GM21529 (cell line): ENCODE measurements around the gene WHAMM.

Experiments
- ATAC-seq: cut with Tn5 transposase; IDR thresholded peaks from one replicate; pipeline ENCODE4 v1.9.1; 2021; ENCODE audit not compliant: unreplicated experiment

WHAMM gene

DNA sequence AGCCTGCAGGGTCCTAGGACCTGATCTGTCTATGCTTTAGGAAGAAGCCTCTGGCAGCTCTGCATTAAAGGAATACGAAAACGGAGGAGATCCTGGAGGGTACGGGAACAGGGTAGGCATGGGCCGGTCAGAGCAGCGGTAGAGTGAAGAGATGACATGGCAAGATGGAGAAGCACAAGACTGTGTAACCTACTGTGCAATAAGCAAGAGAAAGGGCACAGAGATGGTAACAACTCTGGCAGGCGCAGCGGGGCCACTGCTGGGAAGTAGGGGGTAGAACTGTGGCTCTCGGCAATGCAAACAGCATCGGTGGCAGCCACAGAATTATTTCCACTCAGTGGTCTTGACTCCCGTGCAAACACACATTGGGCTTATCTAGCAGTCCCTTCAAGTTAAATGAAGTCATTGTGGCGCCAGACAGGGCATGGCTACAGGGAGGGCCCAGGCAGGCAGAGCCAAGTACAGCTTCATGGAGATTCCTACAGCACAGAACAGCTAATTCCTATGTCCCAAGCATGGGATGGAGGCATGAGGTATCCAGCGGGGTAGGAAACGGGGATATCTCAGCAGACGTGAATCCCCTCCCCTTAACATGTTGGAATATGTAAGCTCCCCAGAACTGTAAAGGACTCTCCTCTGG lies 28.8 kb downstream of the WHAMM start:
- ATAC-seq = no peak

DNA sequence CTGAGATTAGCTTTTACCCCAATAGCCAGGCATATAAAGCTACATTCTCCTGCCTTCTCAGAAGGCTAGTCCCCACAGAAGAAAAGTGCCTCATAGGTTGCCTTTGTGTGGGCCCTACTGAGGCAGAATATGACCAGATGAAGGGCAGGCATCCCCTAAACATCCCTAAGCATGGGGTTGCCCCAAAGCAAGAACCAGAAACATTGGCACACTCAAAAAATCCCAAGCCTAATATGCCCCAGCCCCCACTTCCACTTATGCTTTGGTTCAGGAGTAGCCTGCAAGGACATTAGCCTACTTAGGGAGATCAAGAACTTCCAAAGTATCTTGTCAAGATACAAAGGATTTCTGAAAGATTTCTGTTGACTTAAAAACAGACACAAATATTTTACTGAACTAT lies 29.7 kb downstream of the WHAMM start:
- no peak for ATAC-seq

DNA sequence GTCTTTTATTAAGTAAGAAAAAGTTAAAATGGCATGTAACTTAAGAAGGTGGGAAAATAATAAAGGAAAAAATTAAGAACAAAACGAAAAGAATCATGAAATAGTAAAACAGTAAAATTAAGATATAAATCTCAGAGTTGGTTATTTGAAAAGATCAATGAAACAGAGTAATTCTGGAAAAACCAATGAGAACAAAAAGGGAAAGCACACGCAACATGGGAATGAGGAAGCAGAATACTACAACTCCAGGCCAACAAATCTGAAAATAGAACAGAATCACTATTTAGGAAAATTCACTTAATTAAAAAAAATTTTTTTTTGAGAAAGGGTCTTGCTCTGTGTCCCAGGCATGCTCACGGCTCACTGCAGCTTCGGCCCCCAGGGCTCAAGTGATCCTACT lies 30.7 kb downstream of the WHAMM start:
- ATAC-seq = no peak

DNA sequence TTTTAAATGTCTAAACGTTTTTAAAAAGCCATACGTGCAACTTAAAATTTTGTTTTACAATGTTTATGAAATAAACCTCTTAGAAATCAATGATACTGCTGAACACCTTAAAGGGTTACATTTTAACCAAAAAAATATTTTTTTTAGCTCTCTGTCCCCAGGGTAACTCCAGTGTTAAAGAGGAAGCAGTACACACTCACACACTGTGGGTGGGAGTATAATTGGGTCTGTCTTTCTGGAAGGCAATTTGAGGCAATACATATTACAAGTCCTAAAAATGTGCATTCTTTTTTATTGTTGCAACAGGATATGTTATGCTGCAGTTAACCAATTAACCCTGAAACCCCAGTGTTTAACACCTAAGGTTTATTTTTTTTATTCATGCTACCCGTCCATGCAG lies 34.1 kb downstream of the WHAMM start:
- ATAC-seq = no peak

DNA sequence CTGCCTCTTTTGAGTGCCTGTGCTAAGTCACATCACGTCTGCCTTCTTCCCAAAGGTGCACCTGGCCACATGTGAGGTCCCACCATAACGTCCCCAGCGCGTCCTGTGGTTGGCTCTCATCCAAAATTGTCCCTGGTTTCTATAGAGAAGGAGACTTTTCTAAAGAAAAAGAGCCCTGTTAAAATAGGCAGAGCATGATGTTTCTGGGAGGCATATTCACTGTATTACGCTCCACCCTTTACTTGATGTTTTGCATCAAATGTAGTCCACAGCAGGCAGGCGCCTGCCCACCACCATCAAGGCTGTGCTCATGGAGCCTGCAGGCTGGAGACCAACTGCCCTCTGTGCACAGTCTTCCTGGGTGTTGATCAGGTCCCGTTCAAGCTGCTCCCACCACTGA lies 36.3 kb downstream of the WHAMM start:
- no peak for ATAC-seq

DNA sequence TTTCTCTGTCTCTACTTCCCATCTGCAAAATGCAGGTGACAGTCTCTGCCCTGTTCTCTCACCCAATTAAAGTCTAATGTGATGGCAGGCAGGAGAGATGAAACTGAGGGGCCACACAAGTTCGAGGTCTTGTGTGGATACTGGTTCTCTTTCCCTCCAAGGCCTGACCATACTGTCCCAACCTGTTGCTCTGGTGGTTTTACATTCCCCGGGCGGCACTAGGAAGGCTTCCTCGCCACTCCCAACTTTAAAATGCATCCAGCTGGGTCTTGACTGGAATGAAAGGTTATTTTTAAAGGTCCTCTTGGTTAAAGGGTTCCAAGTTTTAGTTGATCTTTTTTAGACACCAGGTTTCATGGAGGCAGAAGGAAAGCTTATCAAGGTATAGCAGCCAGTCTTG lies 37.2 kb downstream of the WHAMM start:
- no peak for ATAC-seq

DNA sequence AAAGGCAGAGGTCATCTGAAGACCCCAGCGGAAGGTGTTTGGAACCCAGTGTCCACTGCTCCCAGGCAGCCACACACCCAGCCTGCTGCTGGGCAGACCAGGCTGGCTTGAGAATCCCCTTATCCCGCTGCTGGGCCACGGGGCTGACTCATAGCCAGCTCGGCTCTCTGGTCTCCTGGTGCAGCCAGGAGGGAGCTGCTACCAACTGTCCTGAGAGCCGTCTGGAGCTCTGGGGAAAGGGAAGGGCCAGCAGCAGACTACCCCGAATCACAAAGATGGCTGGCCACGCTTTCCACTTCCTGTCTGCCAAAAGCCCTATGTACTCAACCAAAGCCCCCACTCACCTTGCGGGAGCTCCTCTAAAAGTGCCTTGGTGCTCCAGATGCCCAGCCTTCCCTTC lies 38.3 kb downstream of the WHAMM start:
- ATAC-seq = no peak

DNA sequence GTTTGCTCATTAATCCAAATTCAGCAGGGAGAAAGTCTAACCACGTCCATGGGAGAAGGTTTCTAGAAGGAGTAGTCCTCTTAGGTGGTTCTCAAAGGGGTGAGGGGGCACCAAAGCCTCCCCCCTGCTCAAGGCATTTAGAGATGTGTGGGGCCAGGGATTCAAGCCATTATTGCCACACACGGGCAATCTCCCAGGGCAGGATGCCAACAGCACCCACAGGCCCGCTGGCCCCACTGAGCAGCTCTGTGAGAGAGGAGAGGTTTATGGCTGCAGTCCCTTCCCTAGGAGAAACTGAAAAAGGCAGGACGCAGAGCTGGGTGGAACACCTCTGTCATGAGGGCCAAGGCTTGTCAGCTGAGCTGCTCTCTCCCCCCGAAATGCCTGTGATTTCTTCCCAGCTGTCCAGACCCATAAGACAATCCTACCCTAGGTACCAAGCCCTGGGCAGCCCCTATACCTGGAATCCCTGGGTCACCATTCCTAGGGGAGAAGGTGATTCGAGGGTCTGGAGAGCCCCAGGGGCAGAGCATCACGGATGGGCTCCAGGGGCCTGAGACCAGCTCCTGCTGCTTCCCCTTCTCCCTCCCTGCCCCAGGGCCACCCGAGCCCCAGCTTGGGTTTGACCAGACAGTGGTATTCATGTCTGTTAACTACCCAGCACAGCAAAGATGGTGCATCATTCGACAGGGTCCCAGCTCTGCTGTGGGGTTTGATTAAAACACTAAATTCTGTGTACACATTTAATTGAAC lies 39.0 kb downstream of the WHAMM start:
- no peak for ATAC-seq

DNA sequence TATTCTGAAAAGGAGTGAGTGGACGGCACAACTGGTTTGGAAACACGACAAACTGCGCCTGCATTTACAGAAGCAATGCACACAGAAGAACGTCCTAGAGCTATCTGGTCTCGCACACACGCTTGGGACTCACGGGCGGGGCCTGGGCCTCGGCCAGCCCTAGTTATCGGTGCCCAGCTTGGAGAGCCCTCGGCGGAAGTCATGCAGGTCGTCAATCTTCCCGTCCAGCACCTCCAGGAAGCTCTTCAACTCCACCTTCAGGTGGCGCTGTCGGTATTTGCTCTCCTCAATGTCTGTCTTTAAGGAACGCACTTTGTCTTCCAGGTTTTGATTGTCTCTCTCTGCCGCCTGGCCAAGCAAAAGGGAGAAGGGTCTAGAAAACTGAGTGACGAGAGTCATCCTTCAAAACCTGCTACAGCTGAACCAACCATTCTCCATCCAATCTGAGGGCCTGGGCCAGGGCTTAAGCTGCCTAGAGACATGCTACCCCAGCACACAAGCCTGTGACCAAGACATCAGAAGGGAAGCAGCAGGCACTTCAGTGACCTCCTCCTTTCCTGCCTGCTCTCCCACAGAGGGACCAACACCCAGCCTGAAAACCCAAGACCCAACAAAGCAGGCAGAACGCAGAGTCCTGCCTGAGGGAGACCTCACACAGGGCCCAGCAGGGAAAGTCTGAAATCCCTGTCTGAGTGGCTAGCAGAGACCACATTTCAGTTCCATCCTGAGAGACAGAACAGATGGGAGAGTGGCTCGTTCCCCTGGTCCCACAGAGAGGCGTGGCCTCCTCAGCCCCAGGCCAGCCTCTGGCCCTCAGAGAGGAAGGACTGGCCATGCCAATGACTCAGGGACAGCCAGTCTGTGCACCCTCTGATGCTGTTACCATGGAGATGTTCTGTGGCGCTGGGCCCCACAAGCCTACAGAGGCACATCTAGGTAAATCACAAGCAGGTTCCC lies 40.4 kb downstream of the WHAMM start:
- ATAC-seq = peak; percentile 71

DNA sequence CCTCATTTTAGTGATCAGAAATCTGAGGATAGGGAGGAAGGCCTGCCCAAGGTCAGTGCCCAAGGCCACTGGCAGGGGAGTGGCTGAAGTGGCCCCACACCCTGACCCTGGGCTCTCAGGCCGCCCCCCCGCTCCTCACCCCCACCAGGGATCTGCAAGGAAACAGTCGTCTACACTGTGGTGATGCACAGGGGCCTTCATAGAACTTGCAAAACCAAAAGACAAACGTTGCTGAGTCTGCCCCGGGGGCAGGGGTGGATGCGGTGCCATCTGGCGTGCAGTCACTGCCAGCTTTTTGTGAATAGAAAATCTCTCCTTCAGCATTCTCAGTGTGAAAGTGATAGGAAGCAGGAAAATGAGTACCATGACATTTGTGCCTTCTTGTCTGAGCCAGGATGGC lies 41.3 kb downstream of the WHAMM start:
- ATAC-seq = no peak

DNA sequence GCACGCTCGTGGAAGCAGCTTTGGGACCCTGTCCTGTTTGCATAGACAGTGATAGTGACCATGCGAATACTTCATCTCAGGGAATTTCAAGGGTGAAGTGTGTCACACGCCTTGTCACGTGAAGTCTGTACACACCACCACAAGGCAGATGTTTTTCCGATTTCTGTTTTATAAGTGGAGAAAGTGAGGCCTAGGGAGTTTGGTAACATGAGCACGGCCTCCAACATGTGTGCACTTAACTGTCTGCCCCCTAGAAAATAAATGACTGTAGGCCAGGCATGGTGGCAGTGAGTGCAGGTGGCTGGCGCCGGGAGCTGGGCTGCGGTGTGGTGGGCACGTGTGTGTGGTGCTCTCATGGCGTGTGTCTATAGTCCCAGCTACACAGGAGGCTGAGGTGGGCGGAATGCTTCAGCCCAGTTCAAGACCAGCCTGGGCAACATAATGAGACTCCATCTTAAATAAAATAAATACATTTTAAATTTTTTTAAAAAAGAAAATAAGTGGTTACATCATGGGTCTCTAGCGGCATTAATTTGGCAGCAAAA lies 42.0 kb downstream of the WHAMM start:
- no peak for ATAC-seq

DNA sequence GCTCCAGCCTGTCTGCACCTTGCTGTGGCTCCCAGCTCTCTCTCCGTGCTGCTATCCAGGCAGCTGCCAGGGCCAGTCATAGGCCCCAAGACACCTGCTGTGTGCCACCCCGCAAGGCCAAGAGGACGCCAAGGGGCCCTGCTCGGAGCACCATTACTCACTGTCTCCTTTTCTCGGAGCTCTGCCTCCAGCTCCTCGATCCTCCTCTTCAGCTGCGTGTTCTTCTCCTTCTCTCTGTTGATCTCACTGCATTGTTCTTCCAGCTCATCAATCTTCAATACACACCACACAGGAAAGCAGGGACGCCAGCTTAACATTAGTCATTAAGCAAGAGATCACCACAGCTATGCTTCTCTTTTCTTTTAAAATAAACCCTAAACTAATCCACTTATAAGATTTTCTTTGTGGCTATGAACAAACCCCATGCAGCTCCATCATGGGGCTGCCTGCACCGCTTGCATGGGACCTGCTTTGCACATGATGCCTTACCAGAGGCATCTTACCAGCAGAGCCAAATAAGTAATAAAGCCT lies 42.6 kb downstream of the WHAMM start:
- ATAC-seq = no peak

DNA sequence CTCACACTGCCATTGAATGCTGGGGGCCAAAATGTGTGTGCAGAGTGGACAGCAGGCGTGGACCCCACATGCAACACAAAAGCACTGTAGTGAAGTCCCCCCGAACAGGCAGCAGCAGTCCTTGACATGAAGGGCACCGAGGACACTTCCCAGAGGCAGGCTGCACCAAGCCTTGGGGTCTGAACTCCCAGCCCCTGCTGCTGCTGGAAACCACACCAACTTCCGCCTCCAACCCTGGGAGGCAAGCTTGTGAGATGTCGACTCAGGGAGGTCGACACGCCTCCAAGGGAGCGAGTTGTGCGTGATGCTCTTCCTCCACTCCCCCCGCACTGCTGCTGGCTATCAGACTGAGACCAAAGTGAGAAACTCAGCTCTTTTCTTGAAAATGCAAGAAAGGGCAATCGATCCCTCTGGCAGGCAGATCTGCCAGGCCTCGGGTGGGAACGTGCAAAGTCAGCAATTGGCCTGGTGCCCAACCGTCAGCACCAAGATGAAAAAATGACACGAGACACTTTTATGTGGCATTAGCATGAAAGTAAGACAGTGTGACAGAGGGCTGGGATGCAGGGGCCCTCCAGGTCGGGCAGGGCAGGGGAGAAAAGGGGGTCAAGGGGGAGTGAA lies 43.6 kb downstream of the WHAMM start:
- no peak for ATAC-seq

DNA sequence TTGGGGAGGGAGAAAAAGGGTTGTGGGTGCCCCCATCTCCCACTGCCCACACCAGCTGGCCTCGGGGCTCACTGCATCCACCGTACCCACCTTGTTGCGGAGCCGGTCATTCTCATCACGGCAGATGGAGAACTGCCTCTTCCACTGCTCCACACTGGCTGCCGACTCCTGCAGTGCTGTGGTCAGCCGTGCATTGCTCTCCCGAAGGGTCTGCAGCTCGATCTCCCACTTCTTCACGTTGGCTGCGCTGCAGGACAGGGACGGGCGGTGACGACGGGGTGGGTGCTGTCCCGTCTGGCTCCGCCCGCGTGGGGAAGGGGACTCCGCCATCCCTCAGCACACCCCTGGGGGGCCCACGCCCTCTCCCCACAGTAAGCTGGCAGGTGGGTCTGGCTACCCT lies 45.1 kb downstream of the WHAMM start:
- ATAC-seq = no peak

DNA sequence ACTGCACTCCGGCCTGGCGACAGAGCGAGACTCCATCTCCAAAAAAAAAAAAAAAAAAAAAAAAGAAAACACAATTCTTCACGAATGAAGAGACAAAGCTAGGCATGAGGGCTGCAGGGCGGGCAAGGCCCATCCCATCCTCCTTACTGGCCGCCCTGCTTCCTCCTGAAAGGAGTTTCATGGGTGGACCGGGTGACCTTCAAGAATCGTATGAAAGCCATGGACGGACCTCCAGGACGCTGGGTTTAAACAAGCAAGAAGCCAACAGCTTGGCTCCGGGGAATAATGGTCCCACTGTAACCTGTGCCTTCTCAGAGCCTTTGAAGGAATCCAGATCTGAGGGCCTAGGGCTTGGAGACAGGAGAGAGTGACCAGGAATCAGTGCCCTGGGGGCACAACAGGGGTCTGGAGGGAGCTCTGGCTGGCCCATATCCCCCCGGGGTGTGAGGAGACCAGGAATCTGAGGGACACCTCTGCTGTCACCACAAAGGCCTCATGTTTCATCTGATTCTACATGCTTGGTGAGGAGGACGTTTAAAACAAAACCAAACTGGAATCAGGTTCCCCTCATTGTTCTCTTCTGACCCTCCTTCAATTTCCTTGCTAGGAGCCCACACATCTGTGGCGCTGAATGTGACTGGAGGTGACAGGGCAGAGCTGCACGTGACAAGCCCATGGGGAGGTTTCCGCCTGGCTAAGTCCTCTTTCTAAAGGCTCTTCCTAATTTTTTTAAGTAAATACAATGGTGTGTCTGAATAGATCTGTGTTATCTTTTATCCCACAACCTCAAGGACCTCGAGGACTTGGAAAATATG lies 46.1 kb downstream of the WHAMM start:
- ATAC-seq = no peak

DNA sequence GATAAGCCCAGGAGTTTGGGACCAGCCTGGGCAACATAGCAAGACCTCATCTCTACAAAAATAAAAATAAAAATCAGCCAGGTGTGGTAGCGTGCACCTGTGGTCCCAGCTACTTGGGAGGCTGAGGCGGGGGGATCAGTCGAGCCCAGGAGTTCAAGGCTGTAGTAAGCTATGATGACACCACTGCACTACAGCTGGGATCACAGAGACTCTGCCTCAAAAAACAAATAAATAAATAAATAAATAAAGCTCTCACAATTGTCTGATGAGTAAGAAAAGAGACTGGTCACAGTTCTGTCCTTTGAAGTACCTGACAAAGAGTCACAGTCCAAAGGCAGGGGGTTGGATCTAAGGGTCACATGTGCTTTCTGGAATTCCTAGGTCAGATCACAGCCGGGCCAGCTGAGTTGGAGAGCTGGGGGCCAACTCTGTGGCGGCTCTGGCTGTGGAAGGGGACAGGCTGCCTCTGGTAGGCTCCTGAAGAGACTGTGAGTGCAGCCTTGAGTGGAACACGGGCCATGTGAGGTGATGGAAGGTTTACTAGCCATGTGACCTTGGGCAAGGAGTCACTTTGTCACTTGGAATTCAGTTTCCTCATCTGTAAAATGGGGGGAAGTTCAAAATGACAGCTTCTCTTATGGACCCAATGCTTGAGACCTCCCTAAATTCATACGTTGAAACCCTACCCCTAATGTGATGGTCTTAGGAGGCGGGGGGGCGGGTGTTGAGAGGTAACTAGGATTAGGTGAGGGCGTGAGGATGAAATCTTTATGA lies 47.2 kb downstream of the WHAMM start:
- ATAC-seq = no peak

DNA sequence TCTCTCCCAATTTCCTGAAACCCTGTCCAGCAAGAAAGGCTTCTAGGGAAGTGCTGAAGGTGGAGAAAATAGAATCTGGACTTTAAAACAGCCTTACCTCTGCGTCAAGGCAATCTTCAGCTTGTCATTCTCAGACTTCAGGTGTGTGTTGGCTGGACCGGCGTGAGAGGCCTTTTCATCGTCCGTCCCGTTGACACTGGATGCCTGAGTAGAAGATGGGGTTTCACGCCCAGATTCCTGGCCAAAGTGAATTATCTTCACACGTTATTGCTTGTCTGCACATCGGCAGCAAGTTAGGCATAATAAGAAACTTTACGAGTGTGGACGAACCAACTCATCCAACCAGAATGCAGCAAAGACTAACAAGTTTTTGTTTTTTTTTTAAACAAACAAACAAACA lies 49.5 kb downstream of the WHAMM start:
- no peak for ATAC-seq

DNA sequence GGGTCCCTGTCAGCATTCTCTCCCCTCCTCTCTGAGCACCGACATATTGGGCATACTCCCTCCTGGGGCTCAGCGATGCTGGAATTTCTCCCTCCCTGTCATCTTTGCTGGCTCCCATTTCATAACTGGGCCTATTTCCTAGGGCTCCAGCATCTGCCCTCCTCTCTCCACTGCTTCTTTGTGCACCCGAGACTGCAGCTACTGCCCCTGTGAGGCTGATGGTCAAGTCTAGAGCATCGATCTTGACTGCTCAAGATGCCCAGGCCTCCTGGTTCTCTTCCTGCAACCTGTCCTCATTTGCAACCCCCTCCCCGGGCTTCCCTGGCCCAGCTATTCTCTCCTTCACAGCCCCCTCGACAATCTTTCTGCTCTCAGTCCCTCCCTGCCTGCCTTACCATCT lies 53.5 kb downstream of the WHAMM start:
- ATAC-seq = no peak

DNA sequence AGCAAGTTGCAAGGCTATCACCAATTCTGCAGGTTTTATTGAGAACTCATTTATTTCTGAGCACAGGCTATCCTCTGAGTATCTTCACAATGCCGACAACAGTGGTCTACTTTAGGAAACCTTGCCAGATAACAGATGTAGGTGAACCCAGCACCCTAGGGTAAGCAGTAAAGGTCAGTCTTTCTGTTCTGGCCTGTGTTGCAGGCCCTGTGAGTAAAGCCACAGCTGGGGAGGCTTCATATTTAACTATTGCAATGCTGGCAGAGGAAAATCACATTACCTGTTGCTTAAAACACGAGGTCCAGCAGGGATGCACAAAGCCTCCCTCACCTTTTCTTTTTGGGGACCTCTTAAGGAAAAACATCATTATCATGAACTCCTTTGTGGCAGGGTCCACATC lies 55.5 kb downstream of the WHAMM start:
- ATAC-seq = no peak
